ENCODE measurements around the gene KRT2.

Gene KRT2

GRCh38 chr12:52628111-52628507 lies 23.9 kb downstream of the KRT2 start (continued):
- no peak for TF ChIP-seq ZNF449 (tag by site-specific recombination; IDR thresholded peaks at IDR 0.05)
- no peak for TF ChIP-seq GFI1B (tag by site-specific recombination; IDR thresholded peaks at IDR 0.05)
- no peak for TF ChIP-seq ZXDB (tag by site-specific recombination; IDR thresholded peaks at IDR 0.05)
- TF ChIP-seq PBX3 (CRISPR knock-in tag; IDR thresholded peaks at IDR 0.05), result no peak
- no peak for TF ChIP-seq ZNF555 (tag by site-specific recombination; conservative IDR thresholded peaks at IDR 0.05)
- TF ChIP-seq ZNF37A (tag by site-specific recombination; IDR thresholded peaks at IDR 0.05), result no peak
- TF ChIP-seq IKZF3 (tag by site-specific recombination; IDR thresholded peaks at IDR 0.05), result no peak
- TF ChIP-seq ZNF174 (tag by site-specific recombination; IDR thresholded peaks at IDR 0.05), result no peak
- no peak for TF ChIP-seq ZNF610 (tag by site-specific recombination; IDR thresholded peaks at IDR 0.05; ENCODE audit: borderline replicate concordance)

- TF ChIP-seq HIC1 (tag by site-specific recombination; IDR thresholded peaks at IDR 0.05), result no peak
- no peak for TF ChIP-seq BCL11A (tag by site-specific recombination; IDR thresholded peaks at IDR 0.05; ENCODE audit: low read depth)
- TF ChIP-seq ZNF830 (tag by site-specific recombination; IDR thresholded peaks at IDR 0.05; ENCODE audit: low read depth), result no peak
- TF ChIP-seq PRDM6 (tag by site-specific recombination; IDR thresholded peaks at IDR 0.05), result no peak
- TF ChIP-seq ZBTB44 (tag by site-specific recombination; IDR thresholded peaks at IDR 0.05), result no peak
- TF ChIP-seq ZNF701 (tag by site-specific recombination; IDR thresholded peaks at IDR 0.05), result peak; percentile 88
- TF ChIP-seq REPIN1 (tag by site-specific recombination; IDR thresholded peaks at IDR 0.05; ENCODE audit: low read depth), result no peak
- no peak for TF ChIP-seq ZNF398 (tag by site-specific recombination; IDR thresholded peaks at IDR 0.05)
- H3K36me3 ChIP-seq (ENCODE audit: control insufficient read depth in 2 of 2, insufficient read depth in 1 of 2, low read length in 2 of 2), result no peaks in the 10 kb centered on the region
- ChIA-PET CTCF (interaction anchor here (0.6 to 1.4 kb wide), 2 partner anchors 252 to 409 kb away, joined by 3 to 4 read pairs; no protein-coding TSS in a partner anchor), POLR2A (no interaction called here)
- no peaks in the 10 kb centered on the region; the same call in 1 of the 2 replicates for H3K4me1 ChIP-seq (ENCODE audit: control insufficient read depth, insufficient read depth, low read length)
- H3K27ac ChIP-seq (ENCODE audit: extremely low read depth, low read depth, low read length), result no peak overlapping the region
- no peak overlapping the region for H3K4me3 ChIP-seq (ENCODE audit: low read depth, low read length)
- H3K9me3 ChIP-seq (ENCODE audit: control insufficient read depth, insufficient read depth, low read depth, low read length), result no peaks in the 10 kb centered on the region
Measured at GRCh38 chr12:52627395-52628110, 24.5 kb downstream of the KRT2 start.
